HTERT RPE-1 (cell line): Measurements from ENCODE around the gene PSMA3.

ENCODE experiments used
- in situ Hi-C: fragments of 300-500 bp; cut with MboI; formaldehyde crosslinking; loops from 4 replicates; pipeline ENCODE4 v1.14.3; 2020; ENCODE audit warnings: low sequenced_read_pairs

The PSMA3 gene

GRCh38 chr14:58270628-58271027, 26.0 kb downstream of the PSMA3 start:
- in situ Hi-C loops = no loop called here

- in situ Hi-C loops = no loop called here
Measured at GRCh38 chr14:58272588-58273372, 28.1 kb downstream of the PSMA3 start.

- in situ Hi-C loops = no loop called here
Measured at GRCh38 chr14:58274881-58275280, 30.2 kb downstream of the PSMA3 start.

- in situ Hi-C loops = no loop called here
Measured at GRCh38 chr14:58275527-58276190, 31.0 kb downstream of the PSMA3 start.

GRCh38 chr14:58276208-58276607, 31.6 kb downstream of the PSMA3 start:
- in situ Hi-C loops = no loop called here

- in situ Hi-C loops = no loop called here
Measured at GRCh38 chr14:58278177-58278576, 33.5 kb downstream of the PSMA3 start.

GRCh38 chr14:58280954-58281787, 36.5 kb downstream of the PSMA3 start:
- in situ Hi-C loops = no loop called here

- in situ Hi-C loops = no loop called here
Measured at GRCh38 chr14:58281969-58282368, 37.3 kb downstream of the PSMA3 start.

GRCh38 chr14:58282925-58283593, 38.4 kb downstream of the PSMA3 start:
- in situ Hi-C loops = no loop called here

GRCh38 chr14:58283730-58284129, 39.1 kb downstream of the PSMA3 start:
- in situ Hi-C loops = no loop called here

- in situ Hi-C loops = no loop called here
Measured at GRCh38 chr14:58285132-58285531, 40.5 kb downstream of the PSMA3 start.

GRCh38 chr14:58287607-58288042, 43.0 kb downstream of the PSMA3 start:
- in situ Hi-C loops = no loop called here

GRCh38 chr14:58288106-58288792, 43.6 kb downstream of the PSMA3 start:
- in situ Hi-C loops = no loop called here

- in situ Hi-C loops = no loop called here
Measured at GRCh38 chr14:58291646-58292045, 47.0 kb downstream of the PSMA3 start.

- in situ Hi-C loops = no loop called here
Measured at GRCh38 chr14:58292187-58292586, 47.5 kb downstream of the PSMA3 start.

- in situ Hi-C loops = no loop called here
Measured at GRCh38 chr14:58294201-58294600, 49.6 kb downstream of the PSMA3 start.

- in situ Hi-C loops = no loop called here
Measured at GRCh38 chr14:58296726-58297125, 52.1 kb downstream of the PSMA3 start.

- in situ Hi-C loops = no loop called here
Measured at GRCh38 chr14:58297412-58297761, 52.7 kb downstream of the PSMA3 start.

GRCh38 chr14:58297762-58298476, 53.3 kb downstream of the PSMA3 start:
- in situ Hi-C loops = no loop called here
